ENCODE measurements around the gene GIPC2.

Gene GIPC2

DNA sequence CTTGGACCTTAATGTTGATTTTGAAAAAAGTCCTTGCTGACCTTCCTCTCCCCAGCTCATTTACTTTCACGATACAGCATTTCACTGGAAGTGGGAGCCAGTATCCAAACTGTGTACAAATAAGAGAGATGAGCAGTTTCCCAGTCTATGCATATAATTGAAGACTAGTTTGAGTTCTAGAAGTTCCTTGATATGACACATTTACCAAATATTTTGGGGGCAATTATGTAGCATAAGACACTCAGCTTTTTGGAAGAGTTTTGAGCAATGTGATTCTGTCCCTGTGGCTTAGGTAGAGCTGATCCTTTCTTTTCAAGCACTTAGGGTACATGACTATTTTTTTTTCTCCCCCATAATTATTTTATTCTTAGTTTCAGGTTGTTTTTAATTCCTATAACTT lies 26.4 kb downstream of the GIPC2 start:
- no peak for DNase-seq (ENCODE audit: low read depth in 1 of 2, low spot score in 1 of 2)
- TF ChIP-seq GABPA (IDR thresholded peaks at IDR 0.05; ENCODE audit: low read depth) (no peak), REST (IDR thresholded peaks at IDR 0.05; ENCODE audit: insufficient replicate concordance, low read depth) (no peak), POLR2AphosphoS5 (IDR thresholded peaks at IDR 0.05; ENCODE audit: low read depth) (no peak), SPI1 (IDR thresholded peaks at IDR 0.05; ENCODE audit: borderline replicate concordance, low read depth) (no peak)
- TF ChIP-seq, protein P1, sequence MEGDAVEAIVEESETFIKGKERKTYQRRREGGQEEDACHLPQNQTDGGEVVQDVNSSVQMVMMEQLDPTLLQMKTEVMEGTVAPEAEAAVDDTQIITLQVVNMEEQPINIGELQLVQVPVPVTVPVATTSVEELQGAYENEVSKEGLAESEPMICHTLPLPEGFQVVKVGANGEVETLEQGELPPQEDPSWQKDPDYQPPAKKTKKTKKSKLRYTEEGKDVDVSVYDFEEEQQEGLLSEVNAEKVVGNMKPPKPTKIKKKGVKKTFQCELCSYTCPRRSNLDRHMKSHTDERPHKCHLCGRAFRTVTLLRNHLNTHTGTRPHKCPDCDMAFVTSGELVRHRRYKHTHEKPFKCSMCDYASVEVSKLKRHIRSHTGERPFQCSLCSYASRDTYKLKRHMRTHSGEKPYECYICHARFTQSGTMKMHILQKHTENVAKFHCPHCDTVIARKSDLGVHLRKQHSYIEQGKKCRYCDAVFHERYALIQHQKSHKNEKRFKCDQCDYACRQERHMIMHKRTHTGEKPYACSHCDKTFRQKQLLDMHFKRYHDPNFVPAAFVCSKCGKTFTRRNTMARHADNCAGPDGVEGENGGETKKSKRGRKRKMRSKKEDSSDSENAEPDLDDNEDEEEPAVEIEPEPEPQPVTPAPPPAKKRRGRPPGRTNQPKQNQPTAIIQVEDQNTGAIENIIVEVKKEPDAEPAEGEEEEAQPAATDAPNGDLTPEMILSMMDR (IDR thresholded peaks at IDR 0.05; ENCODE audit: insufficient read depth, low read length), result no peak
- no peak overlapping the region for H3K4me3 ChIP-seq (replicated peaks; ENCODE audit: insufficient read depth, low read length)
- H3K27ac ChIP-seq (replicated peaks), result no peak overlapping the region
- no peaks in the 10 kb centered on the region for H3K27me3 ChIP-seq (ENCODE audit: insufficient read depth, poor library complexity, severe bottlenecking)

DNA sequence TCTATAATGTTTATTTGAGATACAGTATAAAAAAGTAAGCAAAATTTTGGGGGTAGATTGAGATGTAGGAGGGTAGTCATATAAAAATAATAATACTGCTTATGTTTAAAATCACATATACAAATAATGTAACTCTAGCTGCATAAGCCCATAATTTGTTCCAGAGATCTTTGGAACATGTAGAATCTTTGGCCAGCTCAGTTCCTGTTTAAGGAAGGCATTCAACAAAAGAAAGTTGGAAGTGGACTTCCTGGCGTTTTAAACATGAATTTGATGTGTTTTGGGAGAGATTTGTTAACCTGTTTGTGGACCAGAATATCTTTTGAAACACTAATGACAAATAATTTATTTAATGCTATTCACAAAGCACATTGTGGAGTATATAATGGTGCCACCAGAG lies 27.7 kb downstream of the GIPC2 start:
- no peak for DNase-seq (ENCODE audit: low read depth in 1 of 2, low spot score in 1 of 2)
- TF ChIP-seq REST (IDR thresholded peaks at IDR 0.05; ENCODE audit: insufficient replicate concordance, low read depth), result no peak
- no peak for TF ChIP-seq SPI1 (IDR thresholded peaks at IDR 0.05; ENCODE audit: borderline replicate concordance, low read depth)
- TF ChIP-seq POLR2AphosphoS5 (IDR thresholded peaks at IDR 0.05; ENCODE audit: low read depth), result no peak
- TF ChIP-seq, protein P1 (IDR thresholded peaks at IDR 0.05; ENCODE audit: insufficient read depth, low read length), result no peak
- no peak for TF ChIP-seq GABPA (IDR thresholded peaks at IDR 0.05; ENCODE audit: low read depth)
- Histone ChIP-seq H3K27me3 (ENCODE audit: insufficient read depth, poor library complexity, severe bottlenecking) (no peaks in the 10 kb centered on the region), H3K4me3 (replicated peaks; ENCODE audit: insufficient read depth, low read length) (no peak overlapping the region), H3K27ac (replicated peaks) (no peak overlapping the region)

GRCh38 chr1:78075621-78076020 lies 29.9 kb downstream of the GIPC2 start:
- no peak for DNase-seq (ENCODE audit: low read depth in 1 of 2, low spot score in 1 of 2)
- TF ChIP-seq, protein P1 (IDR thresholded peaks at IDR 0.05; ENCODE audit: insufficient read depth, low read length), result no peak
- TF ChIP-seq SPI1 (IDR thresholded peaks at IDR 0.05; ENCODE audit: borderline replicate concordance, low read depth) (no peak), REST (IDR thresholded peaks at IDR 0.05; ENCODE audit: insufficient replicate concordance, low read depth) (no peak), GABPA (IDR thresholded peaks at IDR 0.05; ENCODE audit: low read depth) (no peak), POLR2AphosphoS5 (IDR thresholded peaks at IDR 0.05; ENCODE audit: low read depth) (no peak)
- Histone ChIP-seq H3K27ac (replicated peaks) (no peak overlapping the region), H3K27me3 (ENCODE audit: insufficient read depth, poor library complexity, severe bottlenecking) (no peaks in the 10 kb centered on the region), H3K4me3 (replicated peaks; ENCODE audit: insufficient read depth, low read length) (no peak overlapping the region)
